Tibial artery (tissue), 4 donors: ENCODE results near the gene ECPAS.
A peak's percentile ranks its signal among the peaks of the same experiment; 100 is the strongest.
"Not testable (repeated sequence)": the region's sequence is repeated elsewhere in the genome, so short reads cannot be mapped to it uniquely, and the experiment has no call there.

Source experiments
- DNase-seq, 2 donors: peaks; one replicate each; pipeline ENCODE4 v3.0.0-alpha.2; 2019
- H3K27ac ChIP-seq, 2 donors: fragments of 200-600 bp; sonication (generic) in 1 of 2; 1 replicate in 1 of 2; 2 replicates in 1 of 2; pipeline ENCODE4 v1.5.1; 2018 to 2019; ENCODE audit warnings: mild to moderate bottlenecking in 1 of 2
- H3K27me3 ChIP-seq, 2 donors: fragments of 200-600 bp; sonication (generic) in 1 of 2; one replicate each; pipeline versions ENCODE4 v1.5.1 to v1.6.0; 2016 to 2019
- H3K36me3 ChIP-seq, 3 donors: fragments of 200-600 bp; sonication (generic) in 2 of 3; one replicate each; pipeline ENCODE4 v1.5.1; 2016 to 2019; ENCODE audit warnings: mild to moderate bottlenecking in 2 of 3
- H3K4me1 ChIP-seq, 4 donors: fragments of 200-600 bp; sonication (generic) in 2 of 4; 1 replicate in 3 of 4; 2 replicates in 1 of 4; pipeline ENCODE4 v1.5.1; 2016 to 2019
- H3K4me3 ChIP-seq, 2 donors: fragments of 200-600 bp; sonication (generic) in 1 of 2; 1 replicate in 1 of 2; 2 replicates in 1 of 2; pipeline ENCODE4 v1.5.1; 2018 to 2019; ENCODE audit warnings: mild to moderate bottlenecking in 2 of 2
- H3K9me3 ChIP-seq, 3 donors: fragments of 200-600 bp; sonication (generic) in 1 of 3; one replicate each; pipeline ENCODE4 v1.5.1; 2016 to 2019
- intact Hi-C: fragments of 100-400 bp; cut with DNase I; formaldehyde crosslinking; loops from one replicate; pipeline ENCODE4 v1.15.0; 2023; ENCODE audit warnings: low total_unique reads
- TF ChIP-seq, protein P1 (sequence below), 2 experiments: fragments of 200-600 bp in 1 of 2; fragments of 450-650 bp in 1 of 2; IDR thresholded peaks; one replicate each; pipeline ENCODE4 v1.5.1; 2017 to 2019; ENCODE audit warnings: antibody characterized with exemption in 2 of 2, mild to moderate bottlenecking in 1 of 2, moderate library complexity in 1 of 2

The ECPAS gene

DNA sequence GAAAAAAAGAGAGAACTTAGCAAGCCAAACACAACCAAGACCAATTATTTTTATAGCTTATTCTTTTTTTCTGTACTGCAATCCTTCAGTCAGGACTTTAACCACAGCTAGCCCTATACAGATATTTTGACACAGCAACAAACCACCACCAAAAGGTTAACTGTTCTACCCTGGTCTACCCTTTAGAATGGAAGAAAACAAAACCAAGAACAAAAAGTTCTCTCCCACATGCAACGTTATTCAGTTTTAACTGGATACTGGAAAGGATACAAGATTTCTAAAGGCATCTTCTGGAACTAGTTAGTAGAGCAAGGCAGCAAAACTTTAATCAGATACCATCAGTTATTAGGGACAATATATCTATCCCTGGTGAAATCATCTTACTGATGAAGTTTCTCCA lies 32.6 kb downstream of the ECPAS start:
- Histone ChIP-seq H3K4me1 (peaks cover 0 to 48% (median 16%) of the 10 kb centered on the region in 4 donors), H3K27ac (peak overlapping the region in 1 of 2 donors; percentile 28)

DNA sequence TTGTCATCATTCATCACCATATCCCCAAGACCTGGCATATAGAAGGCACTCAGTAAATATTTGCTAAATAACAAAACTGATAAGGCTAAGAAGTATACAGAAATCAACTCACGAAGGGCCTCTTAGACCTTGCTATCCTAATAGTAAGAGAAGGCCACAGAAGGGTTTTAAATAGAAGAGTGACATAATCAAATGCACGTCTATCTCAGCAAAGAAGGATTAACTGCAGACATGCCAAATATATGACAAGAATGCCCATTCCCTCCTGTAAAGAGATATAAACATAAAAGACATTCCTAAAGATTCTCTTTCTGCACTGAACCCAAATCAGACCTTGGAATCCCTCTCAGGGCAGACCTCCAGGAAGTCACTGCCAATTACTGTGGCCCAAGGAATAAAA lies 34.1 kb downstream of the ECPAS start:
- Histone ChIP-seq H3K36me3 (peaks cover 0 to 8% (median 6%) of the 10 kb centered on the region in 3 donors), H3K4me1 (peaks cover 0 to 43% (median 16%) of the 10 kb centered on the region in 4 donors), H3K9me3 (no peaks in the 10 kb centered on the region), H3K4me3 (no peak overlapping the region), H3K27me3 (no peaks in the 10 kb centered on the region), H3K27ac (no peak overlapping the region)
- no peak for DNase-seq
- intact Hi-C loops = no loop called here
- TF ChIP-seq, protein P1, sequence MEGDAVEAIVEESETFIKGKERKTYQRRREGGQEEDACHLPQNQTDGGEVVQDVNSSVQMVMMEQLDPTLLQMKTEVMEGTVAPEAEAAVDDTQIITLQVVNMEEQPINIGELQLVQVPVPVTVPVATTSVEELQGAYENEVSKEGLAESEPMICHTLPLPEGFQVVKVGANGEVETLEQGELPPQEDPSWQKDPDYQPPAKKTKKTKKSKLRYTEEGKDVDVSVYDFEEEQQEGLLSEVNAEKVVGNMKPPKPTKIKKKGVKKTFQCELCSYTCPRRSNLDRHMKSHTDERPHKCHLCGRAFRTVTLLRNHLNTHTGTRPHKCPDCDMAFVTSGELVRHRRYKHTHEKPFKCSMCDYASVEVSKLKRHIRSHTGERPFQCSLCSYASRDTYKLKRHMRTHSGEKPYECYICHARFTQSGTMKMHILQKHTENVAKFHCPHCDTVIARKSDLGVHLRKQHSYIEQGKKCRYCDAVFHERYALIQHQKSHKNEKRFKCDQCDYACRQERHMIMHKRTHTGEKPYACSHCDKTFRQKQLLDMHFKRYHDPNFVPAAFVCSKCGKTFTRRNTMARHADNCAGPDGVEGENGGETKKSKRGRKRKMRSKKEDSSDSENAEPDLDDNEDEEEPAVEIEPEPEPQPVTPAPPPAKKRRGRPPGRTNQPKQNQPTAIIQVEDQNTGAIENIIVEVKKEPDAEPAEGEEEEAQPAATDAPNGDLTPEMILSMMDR (IDR thresholded peaks at IDR 0.05) = no peak

More for the DNA sequence above, 32.6 kb downstream of the ECPAS start:
- Histone ChIP-seq H3K4me3 (no peak overlapping the region), H3K36me3 (peaks cover 0 to 8% (median 5%) of the 10 kb centered on the region in 3 donors), H3K27me3 (no peaks in the 10 kb centered on the region), H3K9me3 (no peaks in the 10 kb centered on the region)
- TF ChIP-seq, protein P1 (IDR thresholded peaks at IDR 0.05) = no peak
- DNase-seq = no peak
- intact Hi-C loops = no loop called here

DNA sequence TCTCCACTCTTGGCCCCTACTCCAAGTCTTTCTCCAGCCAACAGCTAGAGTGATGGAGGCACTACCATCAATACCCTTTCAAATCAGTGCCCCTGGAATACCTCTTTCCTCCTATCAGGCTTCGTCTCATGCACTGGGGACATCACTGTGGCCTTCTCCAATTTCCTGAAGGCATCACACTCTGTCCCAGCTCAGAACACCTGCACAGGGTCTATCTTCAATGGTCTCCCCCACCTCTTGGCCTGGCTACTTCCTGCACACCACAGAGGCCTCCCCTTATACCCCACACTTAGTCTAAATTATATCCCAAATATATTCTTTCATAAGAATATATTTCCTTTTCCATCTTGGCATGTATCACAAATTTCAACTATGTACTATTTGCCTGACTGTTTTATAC lies 34.5 kb downstream of the ECPAS start:
- H3K27ac ChIP-seq = no peak overlapping the region

DNA sequence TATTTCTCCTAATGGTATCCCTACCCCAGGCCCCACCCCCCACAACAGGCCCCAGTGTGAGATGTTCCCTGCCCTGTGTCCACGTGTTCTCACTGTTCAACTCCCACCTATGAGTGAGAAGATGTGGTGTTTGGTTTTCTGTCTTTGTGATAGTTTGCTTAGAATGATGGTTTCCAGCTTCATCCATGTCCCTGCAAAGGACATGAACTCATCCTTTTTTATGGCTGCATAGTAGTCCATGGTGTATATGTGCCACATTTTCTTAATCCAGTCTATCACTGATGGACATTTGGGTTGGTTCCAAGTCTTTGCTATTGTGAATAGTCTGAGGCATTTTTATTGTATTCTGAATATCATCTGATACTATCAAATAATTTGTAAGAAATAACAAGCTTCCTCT lies 38.4 kb downstream of the ECPAS start:
- H3K27me3 ChIP-seq, H3K9me3 ChIP-seq, DNase-seq, intact Hi-C loops, H3K4me3 ChIP-seq, H3K27ac ChIP-seq: not testable (repeated sequence)
- Histone ChIP-seq H3K4me1 (peaks cover 0 to 15% (median 9%) of the 10 kb centered on the region in 4 donors), H3K36me3 (peaks cover 6 to 46% (median 34%) of the 10 kb centered on the region in 3 donors)

More for the DNA sequence above, 34.5 kb downstream of the ECPAS start:
- Histone ChIP-seq H3K4me3 (no peak overlapping the region), H3K27me3 (no peaks in the 10 kb centered on the region), H3K4me1 (peaks cover 0 to 43% (median 16%) of the 10 kb centered on the region in 4 donors), H3K9me3 (no peaks in the 10 kb centered on the region), H3K36me3 (peaks cover 0 to 8% (median 8%) of the 10 kb centered on the region in 3 donors)
- intact Hi-C loops = no loop called here
- no peak for DNase-seq
- TF ChIP-seq, protein P1 (IDR thresholded peaks at IDR 0.05) = no peak

DNA sequence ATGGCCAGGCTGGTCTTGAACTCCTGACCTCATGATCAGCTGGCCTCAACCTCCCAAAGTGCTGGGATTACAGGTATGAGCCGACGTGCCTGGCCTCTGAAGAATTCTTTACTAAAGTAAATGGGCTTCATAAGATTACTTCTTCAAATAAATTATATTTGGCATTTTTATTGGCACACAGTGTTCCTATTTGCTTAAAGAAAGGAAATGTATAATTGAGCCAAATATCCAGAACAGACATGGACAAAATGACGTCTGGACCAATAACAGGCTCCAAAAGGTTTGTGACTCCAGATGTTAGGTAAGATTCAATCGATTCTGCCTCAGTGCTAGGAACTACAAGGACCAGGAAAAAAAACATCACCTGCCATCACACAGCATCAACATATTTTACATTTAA lies 40.7 kb downstream of the ECPAS start:
- TF ChIP-seq, protein P1 (IDR thresholded peaks at IDR 0.05) = no peak
- no peak for DNase-seq
- H3K4me1 ChIP-seq = peaks cover 0 to 7% (median 0%) of the 10 kb centered on the region in 4 donors
- H3K36me3 ChIP-seq = peaks cover 14 to 68% (median 45%) of the 10 kb centered on the region in 3 donors
- no peak overlapping the region for H3K4me3 ChIP-seq
- H3K9me3 ChIP-seq = no peaks in the 10 kb centered on the region
- no peaks in the 10 kb centered on the region for H3K27me3 ChIP-seq
- H3K27ac ChIP-seq = no peak overlapping the region
- intact Hi-C loops = no loop called here

DNA sequence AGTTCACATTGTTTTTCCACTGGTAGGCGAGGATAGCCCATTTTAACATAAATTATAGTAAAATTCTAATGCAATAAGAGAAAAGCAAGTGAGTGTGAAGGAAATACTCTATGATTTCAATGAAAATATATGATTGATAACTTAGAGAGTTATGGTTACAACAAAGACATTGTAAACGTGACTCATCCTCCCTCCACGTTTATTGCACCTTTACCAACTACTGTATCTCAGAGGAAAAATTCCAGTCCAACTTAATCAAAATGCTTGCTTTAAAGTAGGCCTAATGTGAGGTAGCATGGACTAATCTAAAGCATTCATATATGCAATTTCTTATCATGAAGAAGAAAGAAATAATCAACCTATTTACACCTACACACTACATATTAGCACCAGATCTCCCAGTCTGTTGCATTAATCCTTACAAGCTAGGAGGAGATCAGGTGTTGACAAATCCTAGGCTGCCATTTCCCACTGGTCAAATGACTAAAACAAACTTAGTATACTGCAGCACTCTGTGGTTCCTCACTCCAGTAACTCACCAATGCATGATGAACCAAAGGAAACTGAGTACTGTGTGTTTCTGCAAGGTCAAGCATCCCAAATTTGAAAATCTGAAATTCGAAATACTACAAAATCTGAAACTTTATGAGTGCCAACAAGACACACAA lies 41.7 kb downstream of the ECPAS start:
- DNase-seq = no peak
- H3K36me3 ChIP-seq = peaks cover 21 to 74% (median 51%) of the 10 kb centered on the region in 3 donors
- H3K27me3 ChIP-seq = no peaks in the 10 kb centered on the region
- TF ChIP-seq, protein P1 (IDR thresholded peaks at IDR 0.05) = no peak
- intact Hi-C loops = no loop called here
- H3K9me3 ChIP-seq = no peaks in the 10 kb centered on the region
- no peak overlapping the region for H3K4me3 ChIP-seq
- H3K27ac ChIP-seq = no peak overlapping the region
- peaks cover 0 to 8% (median 0%) of the 10 kb centered on the region in 4 donors for H3K4me1 ChIP-seq
